ENCODE measurements around the gene CACNA1C. TPM values are rescaled to one million over a fixed set of nuclear protein-coding genes. Genes with fewer than 3 reads are reported as not detected.

Gene CACNA1C
- total RNA-seq, 4 donors from 2014 or later, result 9.7 to 42.1 (median 18.1) TPM

- TF ChIP-seq POLR2A (IDR thresholded peaks at IDR 0.05) (no peak), CTCF (IDR thresholded peaks at IDR 0.05) (no peak)
- Histone ChIP-seq H3K4me1 (no peaks in the 10 kb centered on the region), H3K36me3 (no peaks in the 10 kb centered on the region), H3K27ac (no peak overlapping the region), H3K27me3 (no peaks in the 10 kb centered on the region), H3K4me3 (no peak overlapping the region), H3K9me3 (no peaks in the 10 kb centered on the region)
- no peak for DNase-seq
These were observed 404.0 kb downstream of the CACNA1C start for GRCh38 chr12:2456813-2457186.

GRCh38 chr12:2457215-2457932 lies 404.6 kb downstream of the CACNA1C start:
- H3K9me3 ChIP-seq, result no peaks in the 10 kb centered on the region
- DNase-seq, result no peak
- H3K4me3 ChIP-seq, result no peak overlapping the region
- no peak overlapping the region for H3K27ac ChIP-seq
- no peaks in the 10 kb centered on the region for H3K4me1 ChIP-seq
- TF ChIP-seq POLR2A (IDR thresholded peaks at IDR 0.05) (no peak), CTCF (IDR thresholded peaks at IDR 0.05) (no peak)
- H3K36me3 ChIP-seq, result no peaks in the 10 kb centered on the region
- H3K27me3 ChIP-seq, result no peaks in the 10 kb centered on the region

GRCh38 chr12:2457933-2458414 lies 405.2 kb downstream of the CACNA1C start:
- TF ChIP-seq POLR2A (IDR thresholded peaks at IDR 0.05), result no peak
- no peak for TF ChIP-seq CTCF (IDR thresholded peaks at IDR 0.05)
- Histone ChIP-seq H3K36me3 (no peaks in the 10 kb centered on the region), H3K27me3 (no peaks in the 10 kb centered on the region), H3K27ac (no peak overlapping the region), H3K4me3 (no peak overlapping the region), H3K9me3 (no peaks in the 10 kb centered on the region), H3K4me1 (no peaks in the 10 kb centered on the region)
- no peak for DNase-seq

- Histone ChIP-seq H3K4me1 (no peaks in the 10 kb centered on the region), H3K27ac (no peak overlapping the region), H3K36me3 (no peaks in the 10 kb centered on the region), H3K27me3 (no peaks in the 10 kb centered on the region), H3K4me3 (no peak overlapping the region), H3K9me3 (no peaks in the 10 kb centered on the region)
- TF ChIP-seq CTCF (IDR thresholded peaks at IDR 0.05) (no peak), POLR2A (IDR thresholded peaks at IDR 0.05) (no peak)
- DNase-seq, result no peak
These were observed 407.4 kb downstream of the CACNA1C start for GRCh38 chr12:2460051-2460670.

- Histone ChIP-seq H3K9me3 (no peaks in the 10 kb centered on the region), H3K27me3 (no peaks in the 10 kb centered on the region), H3K4me3 (no peak overlapping the region), H3K36me3 (no peaks in the 10 kb centered on the region), H3K4me1 (no peaks in the 10 kb centered on the region), H3K27ac (no peak overlapping the region)
- no peak for DNase-seq
- no peak for TF ChIP-seq POLR2A (IDR thresholded peaks at IDR 0.05)
- no peak for TF ChIP-seq CTCF (IDR thresholded peaks at IDR 0.05)
These were observed 408.3 kb downstream of the CACNA1C start for GRCh38 chr12:2461046-2461445.
